H9 (cell line): ENCODE results near the gene KIF14. TPM values are rescaled to one million over a fixed set of nuclear protein-coding genes. Genes with fewer than 3 reads are reported as not detected.

Source experiments
- DNase-seq: peaks from one replicate; pipeline ENCODE4 v3.0.0-alpha.2; 2017
- H2AFZ ChIP-seq: one replicate; pipeline ENCODE4 v1.6.1; 2013; ENCODE audit warnings: mild to moderate bottlenecking, low read length, control low read depth, moderate library complexity
- H2AK5ac ChIP-seq: 2 replicates; pipeline ENCODE4 v1.6.1; 2013; ENCODE audit warnings: low read length, control low read depth, mixed read lengths; ENCODE audit not compliant: insufficient read length
- H2BK120ac ChIP-seq: one replicate; pipeline ENCODE4 v1.6.1; 2013; ENCODE audit warnings: low read depth, mild to moderate bottlenecking, low read length, control low read depth, inconsistent platforms; ENCODE audit not compliant: poor library complexity, severe bottlenecking
- H2BK12ac ChIP-seq: 2 replicates; pipeline ENCODE4 v1.6.1; 2013; ENCODE audit warnings: low read length, control low read depth, mixed read lengths, low read depth; ENCODE audit not compliant: insufficient read length
- H2BK15ac ChIP-seq: 2 replicates; pipeline ENCODE4 v1.6.1; 2013; ENCODE audit warnings: low read depth, low read length, control low read depth
- H2BK20ac ChIP-seq: one replicate; pipeline ENCODE4 v1.6.1; 2013; ENCODE audit warnings: low read depth, mild to moderate bottlenecking, low read length, control low read depth, inconsistent platforms; ENCODE audit not compliant: poor library complexity, severe bottlenecking
- H2BK5ac ChIP-seq: 2 replicates; pipeline ENCODE4 v1.6.1; 2013; ENCODE audit warnings: low read length, control low read depth, mixed read lengths; ENCODE audit not compliant: insufficient read length
- H3K14ac ChIP-seq: 2 replicates; pipeline ENCODE4 v1.6.1; 2013; ENCODE audit warnings: low read length, control low read depth; ENCODE audit not compliant: insufficient read depth
- H3K18ac ChIP-seq: 2 replicates; pipeline ENCODE4 v1.6.1; 2013; ENCODE audit warnings: low read depth, mild to moderate bottlenecking, mixed read lengths, low read length, control low read depth; ENCODE audit not compliant: insufficient read length
- H3K23ac ChIP-seq: 2 replicates; pipeline ENCODE4 v1.6.1; 2013; ENCODE audit warnings: low read length, control low read depth, mixed read lengths, low read depth; ENCODE audit not compliant: insufficient read length
- H3K23me2 ChIP-seq: 2 replicates; pipeline ENCODE4 v1.6.1; 2013; ENCODE audit warnings: low read depth, mild to moderate bottlenecking, mixed read lengths, low read length, control low read depth; ENCODE audit not compliant: insufficient read length, poor library complexity, severe bottlenecking
- H3K27ac ChIP-seq: 2 replicates; pipeline ENCODE4 v1.5.1; 2013; ENCODE audit warnings: low read length, control low read depth, mixed read lengths, low read depth; ENCODE audit not compliant: insufficient read length
- H3K27me3 ChIP-seq: 2 replicates; pipeline ENCODE4 v1.6.1; 2013; ENCODE audit warnings: low read length, control low read depth, inconsistent platforms; ENCODE audit not compliant: insufficient read depth
- H3K4ac ChIP-seq: 2 replicates; pipeline ENCODE4 v1.6.1; 2013; ENCODE audit warnings: low read depth, mild to moderate bottlenecking, control low read depth, inconsistent platforms, low read length, moderate library complexity
- H3K4me1 ChIP-seq: 2 replicates; pipeline ENCODE4 v1.6.1; 2013; ENCODE audit warnings: low read length, control low read depth, inconsistent platforms; ENCODE audit not compliant: insufficient read depth
- H3K4me2 ChIP-seq: 2 replicates; pipeline ENCODE4 v1.6.1; 2013; ENCODE audit warnings: low read length, control low read depth, mixed read lengths; ENCODE audit not compliant: insufficient read length, insufficient read depth
- H3K56ac ChIP-seq: 2 replicates; pipeline ENCODE4 v1.6.1; 2013; ENCODE audit warnings: low read depth, mild to moderate bottlenecking, mixed read lengths, low read length, control low read depth; ENCODE audit not compliant: insufficient read length
- H3K79me1 ChIP-seq: 2 replicates; pipeline ENCODE4 v1.6.1; 2013; ENCODE audit warnings: low read depth, mild to moderate bottlenecking, moderate library complexity, low read length, control low read depth, inconsistent platforms; ENCODE audit not compliant: insufficient read depth, poor library complexity, severe bottlenecking
- H3K79me2 ChIP-seq: 2 replicates; pipeline ENCODE4 v1.6.1; 2013; ENCODE audit warnings: low read length, control low read depth, inconsistent platforms; ENCODE audit not compliant: insufficient read depth
- H3K9ac ChIP-seq: 2 replicates; pipeline ENCODE4 v1.6.1; 2013; ENCODE audit warnings: low read length, control low read depth, mixed read lengths; ENCODE audit not compliant: insufficient read length; ENCODE audit errors: extremely low read depth
- H3K9me3 ChIP-seq: one replicate; pipeline ENCODE4 v1.6.1; 2013; ENCODE audit warnings: low read depth, low read length, inconsistent platforms; ENCODE audit not compliant: control insufficient read depth
- H3T11ph ChIP-seq: one replicate; pipeline ENCODE4 v1.6.1; 2013; ENCODE audit warnings: mild to moderate bottlenecking, low read length, control low read depth, inconsistent platforms
- H4K20me1 ChIP-seq: one replicate; pipeline ENCODE4 v1.6.1; 2013; ENCODE audit not compliant: control insufficient read depth, insufficient read length, insufficient read depth
- H4K5ac ChIP-seq: 2 replicates; pipeline ENCODE4 v1.6.1; 2013; ENCODE audit warnings: low read depth, mild to moderate bottlenecking, mixed read lengths, low read length, control low read depth; ENCODE audit not compliant: insufficient read length
- H4K8ac ChIP-seq: replicated peaks from 2 replicates; pipeline ENCODE4 v1.6.1; 2013; ENCODE audit warnings: low read length, control low read depth, mixed read lengths, low read depth; ENCODE audit not compliant: insufficient read length
- H4K91ac ChIP-seq: 2 replicates; pipeline ENCODE4 v1.6.1; 2013; ENCODE audit warnings: low read depth, mild to moderate bottlenecking, moderate library complexity, mixed read lengths, low read length, control low read depth; ENCODE audit not compliant: insufficient read length
- H3K27ac Mint-ChIP-seq, 3 experiments: 2 replicates in 2 of 3; 3 replicates in 1 of 3; pipeline ENCODE4 v1.8.0; 2020 to 2021; ENCODE audit warnings: mixed read lengths in 3 of 3, mild to moderate bottlenecking in 1 of 3, moderate library complexity in 1 of 3
- H3K27me3 Mint-ChIP-seq: 2 replicates; pipeline ENCODE4 v1.8.0; 2021; ENCODE audit warnings: low read depth, mild to moderate bottlenecking, moderate library complexity, mixed read lengths
- H3K36me3 Mint-ChIP-seq, 3 experiments: 2 replicates in 2 of 3; 3 replicates in 1 of 3; pipeline ENCODE4 v1.8.0; 2020 to 2021; ENCODE audit warnings: low read depth in 3 of 3, mixed read lengths in 3 of 3; ENCODE audit not compliant: insufficient read depth in 1 of 3
- H3K4me1 Mint-ChIP-seq, 2 experiments: 2 replicates each; pipeline ENCODE4 v1.8.0; 2020; ENCODE audit warnings: mixed read lengths in 2 of 2
- H3K4me3 Mint-ChIP-seq, 2 experiments: 2 replicates in 1 of 2; 3 replicates in 1 of 2; pipeline ENCODE4 v1.8.0; 2020 to 2021; ENCODE audit warnings: mild to moderate bottlenecking in 2 of 2, mixed read lengths in 2 of 2, moderate library complexity in 1 of 2
- H3K9me3 Mint-ChIP-seq, 2 experiments: 2 replicates in 1 of 2; 3 replicates in 1 of 2; pipeline ENCODE4 v1.8.0; 2020; ENCODE audit warnings: mild to moderate bottlenecking in 2 of 2, mixed read lengths in 2 of 2, moderate library complexity in 1 of 2
- WGBS: extraction: QIAGEN DNeasy Blood & Tissue Kit; methylation state at CpG from one replicate; pipeline ENCODE4 v1.1.7; 2013; ENCODE audit warnings: missing lambda C conversion rate, low lambda C conversion rate, mixed read lengths; ENCODE audit not compliant: insufficient read length; ENCODE audit errors: extremely low coverage; 5-methylcytosine and 5-hydroxymethylcytosine counted together
- total RNA-seq: library from RNA; stranded (reverse); gene quantifications from 2 replicates; pipeline ENCODE4 v1.2.1, GENCODE V29; 2021
- TF ChIP-seq, protein P1 (sequence below): fragments of 200-600 bp; sonication (generic); conservative IDR thresholded peaks from 3 replicates; pipeline ENCODE4 v1.8.0; 2021; ENCODE audit warnings: antibody characterized with exemption, mild to moderate bottlenecking

Gene KIF14
- total RNA-seq, 1 experiment from 2014 or later = 18.2 TPM

DNA sequence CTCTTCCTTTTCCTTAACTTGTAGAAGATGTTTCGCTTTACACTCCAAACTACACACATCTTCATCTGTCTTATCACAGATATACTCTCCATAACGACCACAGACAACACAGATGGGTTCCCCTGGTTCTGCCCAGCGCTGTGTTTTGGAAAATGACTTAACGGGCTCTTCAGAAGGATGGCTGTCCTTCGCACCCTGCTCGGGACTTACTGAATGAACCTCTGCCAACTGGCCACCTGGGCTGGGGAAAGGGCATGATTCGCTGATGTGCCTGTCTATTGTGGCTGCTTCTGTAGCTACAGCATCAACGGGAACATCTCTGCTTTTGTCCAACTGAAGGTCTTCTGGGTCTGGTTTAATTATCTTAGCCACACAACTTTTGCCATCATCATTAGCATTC is 45.8 kb upstream of the KIF14 start:
- Histone ChIP-seq H3K56ac (no peak overlapping the region), H2BK12ac (no peak overlapping the region), H4K5ac (no peak overlapping the region), H2AK5ac (no peak overlapping the region), H3K18ac (no peak overlapping the region), H2BK5ac (no peak overlapping the region), H3K4me1 (peaks cover 10% of the 10 kb centered on the region; the same call in 1 of the 2 replicates), H3K23me2 (peaks cover 8% of the 10 kb centered on the region), H3K9me3 (no peaks in the 10 kb centered on the region), H3K79me1 (peaks cover 4% of the 10 kb centered on the region), H2BK20ac (no peak overlapping the region), H3K9ac (no peak overlapping the region), H3K23ac (no peak overlapping the region), H3K27me3 (no peaks in the 10 kb centered on the region), H4K91ac (no peak overlapping the region), H2AFZ (no peak overlapping the region), H3K4me2 (no peak overlapping the region), H2BK15ac (no peak overlapping the region), H2BK120ac (no peak overlapping the region), H4K20me1 (no peaks in the 10 kb centered on the region), H3K27ac (no peak overlapping the region), H3K79me2 (no peaks in the 10 kb centered on the region), H3K14ac (no peak overlapping the region; the same call in 1 of the 2 replicates), H4K8ac (no peak overlapping the region), H3K4ac (no peak overlapping the region), H3T11ph (no peak overlapping the region)
- DNase-seq = no peak
- TF ChIP-seq, protein P1, sequence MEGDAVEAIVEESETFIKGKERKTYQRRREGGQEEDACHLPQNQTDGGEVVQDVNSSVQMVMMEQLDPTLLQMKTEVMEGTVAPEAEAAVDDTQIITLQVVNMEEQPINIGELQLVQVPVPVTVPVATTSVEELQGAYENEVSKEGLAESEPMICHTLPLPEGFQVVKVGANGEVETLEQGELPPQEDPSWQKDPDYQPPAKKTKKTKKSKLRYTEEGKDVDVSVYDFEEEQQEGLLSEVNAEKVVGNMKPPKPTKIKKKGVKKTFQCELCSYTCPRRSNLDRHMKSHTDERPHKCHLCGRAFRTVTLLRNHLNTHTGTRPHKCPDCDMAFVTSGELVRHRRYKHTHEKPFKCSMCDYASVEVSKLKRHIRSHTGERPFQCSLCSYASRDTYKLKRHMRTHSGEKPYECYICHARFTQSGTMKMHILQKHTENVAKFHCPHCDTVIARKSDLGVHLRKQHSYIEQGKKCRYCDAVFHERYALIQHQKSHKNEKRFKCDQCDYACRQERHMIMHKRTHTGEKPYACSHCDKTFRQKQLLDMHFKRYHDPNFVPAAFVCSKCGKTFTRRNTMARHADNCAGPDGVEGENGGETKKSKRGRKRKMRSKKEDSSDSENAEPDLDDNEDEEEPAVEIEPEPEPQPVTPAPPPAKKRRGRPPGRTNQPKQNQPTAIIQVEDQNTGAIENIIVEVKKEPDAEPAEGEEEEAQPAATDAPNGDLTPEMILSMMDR = no peak
- Mint-ChIP-seq H3K27me3 (no peaks in the 10 kb centered on the region), H3K36me3 (peaks cover 12 to 47% (median 44%) of the 10 kb centered on the region in 3 experiments), H3K4me3 (peak overlapping the region in 1 of 2 experiments; percentile 59; a peak in 3 of 5 replicates), H3K9me3 (no peaks in the 10 kb centered on the region), H3K27ac (peak overlapping the region; percentile 45 to 95 (median 94); a peak in 6 of 7 replicates), H3K4me1 (peaks cover 33 to 43% of the 10 kb centered on the region in 2 experiments)
- WGBS = no CpG with 5 or more reads among the region's 8 CpGs
